HCT116 (cell line): ENCODE results near the gene TMTC1. TPM values are rescaled to one million over a fixed set of nuclear protein-coding genes. Genes with fewer than 3 reads are reported as not detected.

Source experiments
- ATAC-seq: fragments of 200-7000 bp; cut with Tn5 transposase; 2 replicates; pipeline ENCODE4 v1.9.1; 2020; ENCODE audit warnings: mild to moderate bottlenecking, moderate library complexity
- BruUV-seq: library from RNA; stranded (reverse); fragments of 400-500 nt; replicated peaks from 2 replicates; lab custom pipeline; 2021; lab: Mats Ljungman, UMichigan
- CTCF ChIA-PET: fragments of 300-600 bp; sonication (Branson Sonifier 250); formaldehyde crosslinking; loops from one replicate; lab custom pipeline; 2021; ENCODE audit warnings: antibody characterized with exemption; lab: Charles Lee
- POLR2A ChIA-PET: fragments of 300-600, 350-600 bp; sonication (Branson Sonifier 250); formaldehyde crosslinking; loops from one replicate; lab custom pipeline; 2021; ENCODE audit warnings: antibody characterized with exemption; lab: Charles Lee
- RAD21 ChIA-PET, 2 experiments: fragments of 300-600 bp; sonication (Branson Sonifier 250); formaldehyde crosslinking; loops; one replicate each; lab custom pipeline; 2023; ENCODE audit warnings: low total read pairs in 2 of 2; ENCODE audit not compliant: uncharacterized antibody in 2 of 2, unreplicated experiment in 2 of 2, low non-redundant PET in 1 of 2; lab: Charles Lee
- DNase-seq: peaks from one replicate; pipeline ENCODE4 v3.0.0-alpha.2; 2010; ENCODE audit warnings: low read depth, low spot score
- H2AFZ ChIP-seq: fragments of 200-600 bp; shearing (Covaris generic), sonication (generic); 2 replicates; pipeline ENCODE4 v1.6.1; 2017; ENCODE audit warnings: low read depth, mixed run types, mixed read lengths, antibody characterized with exemption, low read length; ENCODE audit not compliant: poor library complexity, severe bottlenecking
- H3K27ac ChIP-seq: 2 replicates; pipeline ENCODE4 v1.5.1; 2012; ENCODE audit warnings: low read depth, low read length
- H3K27me3 ChIP-seq: fragments of 200-600 bp; sonication (generic); 2 replicates; pipeline ENCODE4 v1.6.1; 2016; ENCODE audit warnings: mixed run types, low read length, mixed read lengths; ENCODE audit not compliant: insufficient read depth
- H3K36me3 ChIP-seq, 2 experiments: fragments of 200-500 bp in 1 of 2; fragments of 200-600 bp in 1 of 2; sonication (Bioruptor generic) in 1 of 2; sonication (generic) in 1 of 2; 2 replicates each; pipeline versions ENCODE4 v1.5.1 to v1.6.1; 2014 to 2016; ENCODE audit warnings: low read length in 2 of 2, inconsistent platforms in 1 of 2, mixed read lengths in 1 of 2, mixed run types in 1 of 2; ENCODE audit not compliant: insufficient read depth in 2 of 2, control insufficient read depth in 1 of 2
- H3K4me1 ChIP-seq, 2 experiments: fragments of 200-600 bp in 1 of 2; sonication (generic) in 1 of 2; 2 replicates each; pipeline versions ENCODE4 v1.5.1 to v1.6.1; 2012 to 2017; ENCODE audit warnings: low read length in 2 of 2, inconsistent platforms in 1 of 2, mild to moderate bottlenecking in 1 of 2, mixed read lengths in 1 of 2, mixed run types in 1 of 2, moderate library complexity in 1 of 2; ENCODE audit not compliant: insufficient read depth in 2 of 2, control insufficient read depth in 1 of 2
- H3K4me2 ChIP-seq: fragments of 200-600 bp; sonication (generic); 2 replicates; pipeline ENCODE4 v1.6.1; 2017; ENCODE audit warnings: mixed run types, low read length, mixed read lengths
- H3K4me3 ChIP-seq, 2 experiments: fragments of 200-600 bp in 1 of 2; sonication (generic) in 1 of 2; replicated peaks in 1 of 2; 2 replicates each; pipeline ENCODE4 v1.5.1; 2011 to 2016; ENCODE audit warnings: low read length in 2 of 2, control low read depth in 1 of 2, low read depth in 1 of 2, mild to moderate bottlenecking in 1 of 2, mixed read lengths in 1 of 2, mixed run types in 1 of 2
- H3K79me2 ChIP-seq: fragments of 200-600 bp; sonication (generic); 2 replicates; pipeline ENCODE4 v1.6.1; 2017; ENCODE audit warnings: mild to moderate bottlenecking, mixed run types, low read length, moderate library complexity, mixed read lengths; ENCODE audit not compliant: insufficient read depth
- H3K9ac ChIP-seq: fragments of 200-600 bp; sonication (generic); 2 replicates; pipeline ENCODE4 v1.6.1; 2016; ENCODE audit warnings: low read length, mixed read lengths
- H3K9me2 ChIP-seq: fragments of 200-600 bp; sonication (generic), shearing (Covaris generic); 2 replicates; pipeline ENCODE4 v1.6.1; 2017; ENCODE audit warnings: mixed run types, mild to moderate bottlenecking, moderate library complexity; ENCODE audit not compliant: insufficient read depth
- H3K9me3 ChIP-seq, 2 experiments: fragments of 200-500 bp in 1 of 2; fragments of 200-600 bp in 1 of 2; sonication (Bioruptor generic) in 1 of 2; sonication (generic) in 1 of 2; 2 replicates each; pipeline ENCODE4 v1.6.1; 2014 to 2017; ENCODE audit warnings: low read length in 2 of 2, mixed read lengths in 2 of 2, inconsistent platforms in 1 of 2, low read depth in 1 of 2, mild to moderate bottlenecking in 1 of 2, mixed run types in 1 of 2, moderate library complexity in 1 of 2; ENCODE audit not compliant: control insufficient read depth in 1 of 2, insufficient read depth in 1 of 2
- H4K20me1 ChIP-seq: fragments of 200-600 bp; sonication (generic), shearing (Covaris generic); 2 replicates; pipeline ENCODE4 v1.6.1; 2017; ENCODE audit warnings: mixed run types, mild to moderate bottlenecking, moderate library complexity; ENCODE audit not compliant: insufficient read depth
- CBX3 ChIP-seq: IDR thresholded peaks from 2 replicates; pipeline ENCODE4 v1.6.1; 2012; ENCODE audit warnings: low read depth
- EGR1 ChIP-seq: IDR thresholded peaks from 2 replicates; pipeline ENCODE4 v1.6.1; 2012; ENCODE audit warnings: low read depth
- EZH2phosphoT487 ChIP-seq: fragments of 200-600 bp; IDR thresholded peaks from 2 replicates; pipeline ENCODE4 v1.6.1; 2018; ENCODE audit warnings: antibody characterized with exemption, borderline replicate concordance
- JUND ChIP-seq: IDR thresholded peaks from 2 replicates; pipeline ENCODE4 v1.6.1; 2012
- POLR2AphosphoS5 ChIP-seq: IDR thresholded peaks from 2 replicates; pipeline ENCODE4 v1.6.1; 2011; ENCODE audit warnings: mild to moderate bottlenecking, low read depth, low read length, moderate library complexity
- RAD21 ChIP-seq: IDR thresholded peaks from 2 replicates; pipeline ENCODE4 v1.6.1; 2012; ENCODE audit warnings: low read depth, mild to moderate bottlenecking
- SP1 ChIP-seq: IDR thresholded peaks from 2 replicates; pipeline ENCODE4 v1.6.1; 2012; ENCODE audit warnings: low read depth
- TCF7L2 ChIP-seq: IDR thresholded peaks from 2 replicates; pipeline ENCODE4 v1.7.0; 2011; ENCODE audit warnings: borderline replicate concordance, inconsistent platforms; ENCODE audit not compliant: insufficient read depth, insufficient read length; ENCODE audit errors: extremely low read depth
- YY1 ChIP-seq: IDR thresholded peaks from 2 replicates; pipeline ENCODE4 v1.6.1; 2011; ENCODE audit warnings: low read length, low read depth, moderate library complexity, mild to moderate bottlenecking; ENCODE audit not compliant: insufficient replicate concordance; ENCODE audit errors: extremely low read depth
- ZBTB33 ChIP-seq: IDR thresholded peaks from 2 replicates; pipeline ENCODE4 v1.6.1; 2011; ENCODE audit warnings: mild to moderate bottlenecking, low read length, moderate library complexity; ENCODE audit not compliant: insufficient replicate concordance; ENCODE audit errors: extremely low read depth
- ZFX ChIP-seq: fragments of 450-650 bp; IDR thresholded peaks from 2 replicates; pipeline ENCODE4 v1.6.1; 2017
- ZNF274 ChIP-seq: fragments of 200-500 bp; sonication (Bioruptor generic); IDR thresholded peaks from 2 replicates; pipeline ENCODE4 v1.6.1; 2014; ENCODE audit warnings: mild to moderate bottlenecking, low read depth, low read length, inconsistent platforms
- intact Hi-C: fragments of 100-400 bp; cut with micrococcal nuclease; formaldehyde crosslinking; loops from 2 replicates; pipeline ENCODE4 v1.10.0; 2022
- total RNA-seq: library from RNA; stranded (reverse); gene quantifications from one replicate; pipeline ENCODE4 v1.2.1, GENCODE V29; 2021; ENCODE audit not compliant: unreplicated experiment
- TF ChIP-seq, protein P1 (sequence below), 3 experiments: fragments of 200-600 bp in 1 of 3; sonication (generic) in 1 of 3; IDR thresholded peaks in 2 of 3; conservative IDR thresholded peaks in 1 of 3; 2 replicates each; pipeline ENCODE4 v1.5.1; 2012 to 2017; ENCODE audit warnings: low read depth in 2 of 3, low read length in 2 of 3, antibody characterized with exemption in 1 of 3, borderline replicate concordance in 1 of 3, control low read depth in 1 of 3, mild to moderate bottlenecking in 1 of 3, mixed read lengths in 1 of 3, mixed run types in 1 of 3, moderate library complexity in 1 of 3; ENCODE audit not compliant: insufficient read depth in 1 of 3
- TF ChIP-seq, protein P2 (sequence below): IDR thresholded peaks from 2 replicates; pipeline ENCODE4 v1.6.1; 2012

Gene TMTC1
- total RNA-seq, 1 experiment from 2014 or later = 2.0 TPM

DNA sequence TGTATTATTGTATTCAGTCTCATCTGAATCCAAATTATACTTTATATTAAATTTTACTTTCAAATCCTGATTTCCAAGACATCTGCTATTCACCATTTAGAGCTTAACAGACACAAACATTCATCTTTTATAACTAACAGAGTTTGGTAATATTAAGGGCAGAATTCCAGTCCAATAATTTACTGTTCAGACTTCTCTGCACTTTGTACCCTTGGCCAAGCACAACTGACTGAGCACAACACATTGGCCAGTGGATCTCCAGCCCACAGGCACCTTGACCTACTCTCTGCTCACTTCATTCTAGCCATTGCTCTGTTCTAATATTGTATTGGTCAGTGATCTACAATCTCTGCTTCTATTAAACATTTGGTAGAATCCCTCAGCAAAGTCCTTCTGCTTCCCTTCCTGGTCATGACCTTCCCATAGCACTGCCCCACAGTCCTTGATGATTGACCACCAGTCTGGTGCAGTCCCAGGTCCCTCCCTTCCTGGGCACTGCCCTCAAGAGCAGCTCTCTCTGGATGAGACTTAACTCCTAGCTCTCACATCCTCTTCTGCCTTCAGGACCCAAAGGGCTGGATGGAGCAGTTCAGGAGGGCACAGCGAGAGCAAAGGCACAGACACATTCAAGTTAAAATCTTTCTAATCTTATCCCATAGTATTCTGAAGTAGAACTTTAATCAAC is 188.5 kb downstream of the TMTC1 start:
- ATAC-seq = no peak

GRCh38 chr12:29593001-29593400 is 190.7 kb downstream of the TMTC1 start:
- POLR2A ChIA-PET = no interaction called here
- ATAC-seq = no peak
- TF ChIP-seq TCF7L2 (no peak), EGR1 (no peak), EZH2phosphoT487 (no peak), SP1 (no peak), YY1 (no peak), ZFX (no peak), RAD21 (no peak), ZNF274 (no peak), CBX3 (no peak)
- TF ChIP-seq, protein P1, sequence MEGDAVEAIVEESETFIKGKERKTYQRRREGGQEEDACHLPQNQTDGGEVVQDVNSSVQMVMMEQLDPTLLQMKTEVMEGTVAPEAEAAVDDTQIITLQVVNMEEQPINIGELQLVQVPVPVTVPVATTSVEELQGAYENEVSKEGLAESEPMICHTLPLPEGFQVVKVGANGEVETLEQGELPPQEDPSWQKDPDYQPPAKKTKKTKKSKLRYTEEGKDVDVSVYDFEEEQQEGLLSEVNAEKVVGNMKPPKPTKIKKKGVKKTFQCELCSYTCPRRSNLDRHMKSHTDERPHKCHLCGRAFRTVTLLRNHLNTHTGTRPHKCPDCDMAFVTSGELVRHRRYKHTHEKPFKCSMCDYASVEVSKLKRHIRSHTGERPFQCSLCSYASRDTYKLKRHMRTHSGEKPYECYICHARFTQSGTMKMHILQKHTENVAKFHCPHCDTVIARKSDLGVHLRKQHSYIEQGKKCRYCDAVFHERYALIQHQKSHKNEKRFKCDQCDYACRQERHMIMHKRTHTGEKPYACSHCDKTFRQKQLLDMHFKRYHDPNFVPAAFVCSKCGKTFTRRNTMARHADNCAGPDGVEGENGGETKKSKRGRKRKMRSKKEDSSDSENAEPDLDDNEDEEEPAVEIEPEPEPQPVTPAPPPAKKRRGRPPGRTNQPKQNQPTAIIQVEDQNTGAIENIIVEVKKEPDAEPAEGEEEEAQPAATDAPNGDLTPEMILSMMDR (IDR thresholded peaks at IDR 0.05 in 2 of 3, conservative IDR thresholded peaks at IDR 0.05 in 1 of 3; ENCODE audit: borderline replicate concordance in 1 of 3, insufficient read depth in 1 of 3, low read depth in 2 of 3, low read length in 2 of 3) = no peak
- TF ChIP-seq, protein P2, sequence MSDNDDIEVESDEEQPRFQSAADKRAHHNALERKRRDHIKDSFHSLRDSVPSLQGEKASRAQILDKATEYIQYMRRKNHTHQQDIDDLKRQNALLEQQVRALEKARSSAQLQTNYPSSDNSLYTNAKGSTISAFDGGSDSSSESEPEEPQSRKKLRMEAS = no peak

More for the DNA sequence above, 188.5 kb downstream of the TMTC1 start:
- H3K9me3 ChIP-seq = no peaks in the 10 kb centered on the region
- no peak overlapping the region for H3K4me2 ChIP-seq
- no peaks in the 10 kb centered on the region for H3K4me1 ChIP-seq
- no peaks in the 10 kb centered on the region for H4K20me1 ChIP-seq
- ChIA-PET POLR2A (no interaction called here), RAD21 (no interaction called here), CTCF (no interaction called here)
- no TSS peak for BruUV-seq
- no peak overlapping the region for H3K9ac ChIP-seq
- H3K27me3 ChIP-seq = peaks cover 14% of the 10 kb centered on the region; the same call in 1 of the 2 replicates
- H2AFZ ChIP-seq = no peak overlapping the region
- TF ChIP-seq JUND (no peak), POLR2AphosphoS5 (no peak), ZFX (no peak), EGR1 (no peak), ZBTB33 (no peak)
- H3K4me3 ChIP-seq = no peak overlapping the region
- H3K9me2 ChIP-seq = no peaks in the 10 kb centered on the region
- no peaks in the 10 kb centered on the region for H3K79me2 ChIP-seq
- no peaks in the 10 kb centered on the region for H3K36me3 ChIP-seq
- H3K27ac ChIP-seq = no peak overlapping the region
- intact Hi-C loops = no loop called here
- DNase-seq = no peak

More at GRCh38 chr12:29593001-29593400, 190.7 kb downstream of the TMTC1 start:
- Histone ChIP-seq H3K79me2 (no peaks in the 10 kb centered on the region), H3K9me3 (no peaks in the 10 kb centered on the region), H3K36me3 (no peaks in the 10 kb centered on the region), H4K20me1 (no peaks in the 10 kb centered on the region), H3K27me3 (0 out of 2 replicates have a peak, but pooled peaks cover 8% of the 10 kb centered on the region), H3K4me3 (no peak overlapping the region), H2AFZ (no peak overlapping the region), H3K9ac (no peak overlapping the region), H3K4me1 (no peaks in the 10 kb centered on the region), H3K27ac (no peak overlapping the region), H3K4me2 (no peak overlapping the region), H3K9me2 (no peaks in the 10 kb centered on the region)
- intact Hi-C loops = no loop called here
- ChIA-PET RAD21 (no interaction called here), CTCF (no interaction called here)
- BruUV-seq = no TSS peak
- DNase-seq = no peak
